MM.1S (cell line): ENCODE measurements around the gene CHN2.

Experiments
- EZH2 ChIP-seq: fragments of 300-600 bp; sonication (generic); optimal IDR thresholded peaks from 2 replicates; pipeline ENCODE3; 2017; ENCODE audit warnings: low read depth, mild to moderate bottlenecking, antibody characterized with exemption, low read length, mixed read lengths
- TF ChIP-seq, protein P1 (sequence below): fragments of 300-600 bp; sonication (generic); IDR thresholded peaks from 2 replicates; pipeline ENCODE4 v1.5.1; 2016; ENCODE audit warnings: antibody characterized with exemption, low read length, mixed read lengths

GRCh38 chr7:29372351-29373090 is 177.9 kb downstream of the CHN2 start:
- TF ChIP-seq, protein P1, sequence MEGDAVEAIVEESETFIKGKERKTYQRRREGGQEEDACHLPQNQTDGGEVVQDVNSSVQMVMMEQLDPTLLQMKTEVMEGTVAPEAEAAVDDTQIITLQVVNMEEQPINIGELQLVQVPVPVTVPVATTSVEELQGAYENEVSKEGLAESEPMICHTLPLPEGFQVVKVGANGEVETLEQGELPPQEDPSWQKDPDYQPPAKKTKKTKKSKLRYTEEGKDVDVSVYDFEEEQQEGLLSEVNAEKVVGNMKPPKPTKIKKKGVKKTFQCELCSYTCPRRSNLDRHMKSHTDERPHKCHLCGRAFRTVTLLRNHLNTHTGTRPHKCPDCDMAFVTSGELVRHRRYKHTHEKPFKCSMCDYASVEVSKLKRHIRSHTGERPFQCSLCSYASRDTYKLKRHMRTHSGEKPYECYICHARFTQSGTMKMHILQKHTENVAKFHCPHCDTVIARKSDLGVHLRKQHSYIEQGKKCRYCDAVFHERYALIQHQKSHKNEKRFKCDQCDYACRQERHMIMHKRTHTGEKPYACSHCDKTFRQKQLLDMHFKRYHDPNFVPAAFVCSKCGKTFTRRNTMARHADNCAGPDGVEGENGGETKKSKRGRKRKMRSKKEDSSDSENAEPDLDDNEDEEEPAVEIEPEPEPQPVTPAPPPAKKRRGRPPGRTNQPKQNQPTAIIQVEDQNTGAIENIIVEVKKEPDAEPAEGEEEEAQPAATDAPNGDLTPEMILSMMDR = no peak
- TF ChIP-seq EZH2 = no peak
